HCT116 (cell line): ENCODE results near the gene TMEM178B. TPM values are rescaled to one million over a fixed set of nuclear protein-coding genes. Genes with fewer than 3 reads are reported as not detected.

Source experiments
- ATAC-seq: fragments of 200-7000 bp; cut with Tn5 transposase; 2 replicates; pipeline ENCODE4 v1.9.1; 2020; ENCODE audit warnings: mild to moderate bottlenecking, moderate library complexity
- BruUV-seq: library from RNA; stranded (reverse); fragments of 400-500 nt; replicated peaks from 2 replicates; lab custom pipeline; 2021; lab: Mats Ljungman, UMichigan
- CTCF ChIA-PET: fragments of 300-600 bp; sonication (Branson Sonifier 250); formaldehyde crosslinking; loops from one replicate; lab custom pipeline; 2021; ENCODE audit warnings: antibody characterized with exemption; lab: Charles Lee
- POLR2A ChIA-PET: fragments of 300-600, 350-600 bp; sonication (Branson Sonifier 250); formaldehyde crosslinking; loops from one replicate; lab custom pipeline; 2021; ENCODE audit warnings: antibody characterized with exemption; lab: Charles Lee
- RAD21 ChIA-PET, 2 experiments: fragments of 300-600 bp; sonication (Branson Sonifier 250); formaldehyde crosslinking; loops; one replicate each; lab custom pipeline; 2023; ENCODE audit warnings: low total read pairs in 2 of 2; ENCODE audit not compliant: uncharacterized antibody in 2 of 2, unreplicated experiment in 2 of 2, low non-redundant PET in 1 of 2; lab: Charles Lee
- DNase-seq: peaks from one replicate; pipeline ENCODE4 v3.0.0-alpha.2; 2010; ENCODE audit warnings: low read depth, low spot score
- H2AFZ ChIP-seq: fragments of 200-600 bp; shearing (Covaris generic), sonication (generic); 2 replicates; pipeline ENCODE4 v1.6.1; 2017; ENCODE audit warnings: low read depth, mixed run types, mixed read lengths, antibody characterized with exemption, low read length; ENCODE audit not compliant: poor library complexity, severe bottlenecking
- H3K27ac ChIP-seq: 2 replicates; pipeline ENCODE4 v1.5.1; 2012; ENCODE audit warnings: low read depth, low read length
- H3K27me3 ChIP-seq: fragments of 200-600 bp; sonication (generic); 2 replicates; pipeline ENCODE4 v1.6.1; 2016; ENCODE audit warnings: mixed run types, low read length, mixed read lengths; ENCODE audit not compliant: insufficient read depth
- H3K36me3 ChIP-seq, 2 experiments: fragments of 200-500 bp in 1 of 2; fragments of 200-600 bp in 1 of 2; sonication (Bioruptor generic) in 1 of 2; sonication (generic) in 1 of 2; 2 replicates each; pipeline versions ENCODE4 v1.5.1 to v1.6.1; 2014 to 2016; ENCODE audit warnings: low read length in 2 of 2, inconsistent platforms in 1 of 2, mixed read lengths in 1 of 2, mixed run types in 1 of 2; ENCODE audit not compliant: insufficient read depth in 2 of 2, control insufficient read depth in 1 of 2
- H3K4me1 ChIP-seq, 2 experiments: fragments of 200-600 bp in 1 of 2; sonication (generic) in 1 of 2; 2 replicates each; pipeline versions ENCODE4 v1.5.1 to v1.6.1; 2012 to 2017; ENCODE audit warnings: low read length in 2 of 2, inconsistent platforms in 1 of 2, mild to moderate bottlenecking in 1 of 2, mixed read lengths in 1 of 2, mixed run types in 1 of 2, moderate library complexity in 1 of 2; ENCODE audit not compliant: insufficient read depth in 2 of 2, control insufficient read depth in 1 of 2
- H3K4me2 ChIP-seq: fragments of 200-600 bp; sonication (generic); 2 replicates; pipeline ENCODE4 v1.6.1; 2017; ENCODE audit warnings: mixed run types, low read length, mixed read lengths
- H3K4me3 ChIP-seq, 2 experiments: fragments of 200-600 bp in 1 of 2; sonication (generic) in 1 of 2; replicated peaks in 1 of 2; 2 replicates each; pipeline ENCODE4 v1.5.1; 2011 to 2016; ENCODE audit warnings: low read length in 2 of 2, control low read depth in 1 of 2, low read depth in 1 of 2, mild to moderate bottlenecking in 1 of 2, mixed read lengths in 1 of 2, mixed run types in 1 of 2
- H3K79me2 ChIP-seq: fragments of 200-600 bp; sonication (generic); 2 replicates; pipeline ENCODE4 v1.6.1; 2017; ENCODE audit warnings: mild to moderate bottlenecking, mixed run types, low read length, moderate library complexity, mixed read lengths; ENCODE audit not compliant: insufficient read depth
- H3K9ac ChIP-seq: fragments of 200-600 bp; sonication (generic); 2 replicates; pipeline ENCODE4 v1.6.1; 2016; ENCODE audit warnings: low read length, mixed read lengths
- H3K9me2 ChIP-seq: fragments of 200-600 bp; sonication (generic), shearing (Covaris generic); 2 replicates; pipeline ENCODE4 v1.6.1; 2017; ENCODE audit warnings: mixed run types, mild to moderate bottlenecking, moderate library complexity; ENCODE audit not compliant: insufficient read depth
- H3K9me3 ChIP-seq, 2 experiments: fragments of 200-500 bp in 1 of 2; fragments of 200-600 bp in 1 of 2; sonication (Bioruptor generic) in 1 of 2; sonication (generic) in 1 of 2; 2 replicates each; pipeline ENCODE4 v1.6.1; 2014 to 2017; ENCODE audit warnings: low read length in 2 of 2, mixed read lengths in 2 of 2, inconsistent platforms in 1 of 2, low read depth in 1 of 2, mild to moderate bottlenecking in 1 of 2, mixed run types in 1 of 2, moderate library complexity in 1 of 2; ENCODE audit not compliant: control insufficient read depth in 1 of 2, insufficient read depth in 1 of 2
- H4K20me1 ChIP-seq: fragments of 200-600 bp; sonication (generic), shearing (Covaris generic); 2 replicates; pipeline ENCODE4 v1.6.1; 2017; ENCODE audit warnings: mixed run types, mild to moderate bottlenecking, moderate library complexity; ENCODE audit not compliant: insufficient read depth
- CBX3 ChIP-seq: IDR thresholded peaks from 2 replicates; pipeline ENCODE4 v1.6.1; 2012; ENCODE audit warnings: low read depth
- CEBPB ChIP-seq: IDR thresholded peaks from 2 replicates; pipeline ENCODE4 v1.6.1; 2012; ENCODE audit warnings: low read depth
- EGR1 ChIP-seq: IDR thresholded peaks from 2 replicates; pipeline ENCODE4 v1.6.1; 2012; ENCODE audit warnings: low read depth
- ELF1 ChIP-seq: IDR thresholded peaks from 2 replicates; pipeline ENCODE4 v1.6.1; 2012; ENCODE audit warnings: low read depth, borderline replicate concordance
- JUND ChIP-seq: IDR thresholded peaks from 2 replicates; pipeline ENCODE4 v1.6.1; 2012
- POLR2AphosphoS5 ChIP-seq: IDR thresholded peaks from 2 replicates; pipeline ENCODE4 v1.6.1; 2011; ENCODE audit warnings: mild to moderate bottlenecking, low read depth, low read length, moderate library complexity
- RAD21 ChIP-seq: IDR thresholded peaks from 2 replicates; pipeline ENCODE4 v1.6.1; 2012; ENCODE audit warnings: low read depth, mild to moderate bottlenecking
- SIN3A ChIP-seq: IDR thresholded peaks from 2 replicates; pipeline ENCODE4 v1.6.1; 2012; ENCODE audit warnings: low read depth
- SRF ChIP-seq: IDR thresholded peaks from 2 replicates; pipeline ENCODE4 v1.6.1; 2012; ENCODE audit warnings: low read depth
- YY1 ChIP-seq: IDR thresholded peaks from 2 replicates; pipeline ENCODE4 v1.6.1; 2011; ENCODE audit warnings: low read length, low read depth, moderate library complexity, mild to moderate bottlenecking; ENCODE audit not compliant: insufficient replicate concordance; ENCODE audit errors: extremely low read depth
- intact Hi-C: fragments of 100-400 bp; cut with micrococcal nuclease; formaldehyde crosslinking; loops from 2 replicates; pipeline ENCODE4 v1.10.0; 2022
- total RNA-seq: library from RNA; stranded (reverse); gene quantifications from one replicate; pipeline ENCODE4 v1.2.1, GENCODE V29; 2021; ENCODE audit not compliant: unreplicated experiment
- TF ChIP-seq, protein P1 (sequence below): IDR thresholded peaks from 2 replicates; pipeline ENCODE4 v1.6.1; 2012
- TF ChIP-seq, protein P2 (sequence below): IDR thresholded peaks from 2 replicates; pipeline ENCODE4 v1.6.1; 2012
- TF ChIP-seq, protein P3 (sequence below): IDR thresholded peaks from 2 replicates; pipeline ENCODE4 v1.6.1; 2012; ENCODE audit warnings: low read depth

Gene TMEM178B
- total RNA-seq, 1 experiment from 2014 or later: 0.02 TPM

DNA sequence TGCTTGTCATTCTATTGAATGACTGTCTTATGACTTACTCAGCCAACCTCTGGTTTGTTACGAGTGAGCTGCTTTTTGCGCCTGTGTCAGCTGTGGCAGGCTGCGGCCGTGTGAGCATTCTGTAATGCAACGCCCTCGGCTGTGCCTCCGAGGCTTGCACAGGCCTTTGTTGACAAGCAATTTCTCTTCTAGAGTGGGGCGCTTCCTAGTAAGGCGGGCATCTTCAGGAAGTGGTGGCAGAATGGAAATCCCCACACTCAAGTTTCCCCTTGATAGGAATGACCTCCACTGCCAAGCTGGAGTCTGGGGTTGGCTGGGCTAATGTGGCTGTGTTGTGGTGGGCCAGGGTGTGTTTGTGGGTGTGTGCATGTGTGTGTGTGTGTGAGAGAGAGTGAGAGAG is 20.2 kb upstream of the TMEM178B start:
- Histone ChIP-seq H3K4me1 (no peaks in the 10 kb centered on the region), H3K9ac (no peak overlapping the region), H4K20me1 (no peaks in the 10 kb centered on the region), H3K27me3 (no peaks in the 10 kb centered on the region; the same call in 1 of the 2 replicates), H3K4me3 (no peak overlapping the region), H3K27ac (no peak overlapping the region), H3K9me3 (no peaks in the 10 kb centered on the region; a peak in 1 of 4 replicates), H2AFZ (no peak overlapping the region), H3K9me2 (no peaks in the 10 kb centered on the region), H3K79me2 (no peaks in the 10 kb centered on the region), H3K36me3 (no peaks in the 10 kb centered on the region), H3K4me2 (no peak overlapping the region)
- DNase-seq: no peak
- ATAC-seq: no peak
- ChIA-PET CTCF (no interaction called here), RAD21 (no interaction called here), POLR2A (no interaction called here)
- TF ChIP-seq CBX3 (no peak), SRF (no peak), RAD21 (no peak), POLR2AphosphoS5 (no peak)
- TF ChIP-seq, protein P1, sequence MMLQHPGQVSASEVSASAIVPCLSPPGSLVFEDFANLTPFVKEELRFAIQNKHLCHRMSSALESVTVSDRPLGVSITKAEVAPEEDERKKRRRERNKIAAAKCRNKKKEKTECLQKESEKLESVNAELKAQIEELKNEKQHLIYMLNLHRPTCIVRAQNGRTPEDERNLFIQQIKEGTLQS: no peak
- BruUV-seq: no TSS peak
- intact Hi-C loops: no loop called here

DNA sequence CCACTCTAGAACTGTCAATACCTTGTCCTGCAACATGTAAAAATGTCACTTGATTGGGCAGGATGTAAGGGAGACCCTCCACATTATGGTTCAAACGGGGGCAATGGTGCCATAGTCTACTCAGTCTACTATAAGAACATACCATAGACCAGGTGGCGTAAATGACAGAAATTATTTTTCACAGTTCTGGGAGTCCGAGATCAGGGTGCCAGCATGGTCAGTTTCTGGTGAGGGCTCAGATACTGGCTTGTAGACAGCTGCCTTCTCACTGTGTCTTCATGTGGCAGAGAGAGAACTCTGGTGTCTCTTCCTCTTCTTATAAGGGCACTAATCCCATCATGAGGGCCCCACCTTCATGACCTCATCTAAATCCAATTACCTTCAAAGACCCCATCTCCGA is 18.7 kb upstream of the TMEM178B start:
- Histone ChIP-seq H3K27ac (no peak overlapping the region), H3K4me2 (no peak overlapping the region), H3K9me2 (no peaks in the 10 kb centered on the region), H3K9ac (no peak overlapping the region), H3K9me3 (no peaks in the 10 kb centered on the region; a peak in 1 of 4 replicates), H3K4me3 (no peak overlapping the region), H3K27me3 (no peaks in the 10 kb centered on the region; the same call in 1 of the 2 replicates), H4K20me1 (no peaks in the 10 kb centered on the region), H3K4me1 (no peaks in the 10 kb centered on the region), H3K36me3 (no peaks in the 10 kb centered on the region), H3K79me2 (no peaks in the 10 kb centered on the region), H2AFZ (no peak overlapping the region)
- CTCF ChIA-PET: no interaction called here
- intact Hi-C loops: no loop called here
- DNase-seq (no peak), ATAC-seq (no peak)
- no peak for TF ChIP-seq JUND
- TF ChIP-seq ELF1: no peak
- TF ChIP-seq, protein P2, sequence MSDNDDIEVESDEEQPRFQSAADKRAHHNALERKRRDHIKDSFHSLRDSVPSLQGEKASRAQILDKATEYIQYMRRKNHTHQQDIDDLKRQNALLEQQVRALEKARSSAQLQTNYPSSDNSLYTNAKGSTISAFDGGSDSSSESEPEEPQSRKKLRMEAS: no peak
- no peak for TF ChIP-seq SIN3A
- TF ChIP-seq RAD21: no peak
- TF ChIP-seq, protein P3, sequence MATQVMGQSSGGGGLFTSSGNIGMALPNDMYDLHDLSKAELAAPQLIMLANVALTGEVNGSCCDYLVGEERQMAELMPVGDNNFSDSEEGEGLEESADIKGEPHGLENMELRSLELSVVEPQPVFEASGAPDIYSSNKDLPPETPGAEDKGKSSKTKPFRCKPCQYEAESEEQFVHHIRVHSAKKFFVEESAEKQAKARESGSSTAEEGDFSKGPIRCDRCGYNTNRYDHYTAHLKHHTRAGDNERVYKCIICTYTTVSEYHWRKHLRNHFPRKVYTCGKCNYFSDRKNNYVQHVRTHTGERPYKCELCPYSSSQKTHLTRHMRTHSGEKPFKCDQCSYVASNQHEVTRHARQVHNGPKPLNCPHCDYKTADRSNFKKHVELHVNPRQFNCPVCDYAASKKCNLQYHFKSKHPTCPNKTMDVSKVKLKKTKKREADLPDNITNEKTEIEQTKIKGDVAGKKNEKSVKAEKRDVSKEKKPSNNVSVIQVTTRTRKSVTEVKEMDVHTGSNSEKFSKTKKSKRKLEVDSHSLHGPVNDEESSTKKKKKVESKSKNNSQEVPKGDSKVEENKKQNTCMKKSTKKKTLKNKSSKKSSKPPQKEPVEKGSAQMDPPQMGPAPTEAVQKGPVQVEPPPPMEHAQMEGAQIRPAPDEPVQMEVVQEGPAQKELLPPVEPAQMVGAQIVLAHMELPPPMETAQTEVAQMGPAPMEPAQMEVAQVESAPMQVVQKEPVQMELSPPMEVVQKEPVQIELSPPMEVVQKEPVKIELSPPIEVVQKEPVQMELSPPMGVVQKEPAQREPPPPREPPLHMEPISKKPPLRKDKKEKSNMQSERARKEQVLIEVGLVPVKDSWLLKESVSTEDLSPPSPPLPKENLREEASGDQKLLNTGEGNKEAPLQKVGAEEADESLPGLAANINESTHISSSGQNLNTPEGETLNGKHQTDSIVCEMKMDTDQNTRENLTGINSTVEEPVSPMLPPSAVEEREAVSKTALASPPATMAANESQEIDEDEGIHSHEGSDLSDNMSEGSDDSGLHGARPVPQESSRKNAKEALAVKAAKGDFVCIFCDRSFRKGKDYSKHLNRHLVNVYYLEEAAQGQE: no peak
- no peak for TF ChIP-seq YY1
- TF ChIP-seq CEBPB: no peak
- TF ChIP-seq EGR1: no peak
- POLR2A ChIA-PET: no interaction called here
- no TSS peak for BruUV-seq
- RAD21 ChIA-PET: no interaction called here
